Upper lobe of left lung (tissue), 6 donors: ENCODE measurements around the gene GOLGA3. TPM values are rescaled to one million over a fixed set of nuclear protein-coding genes. Genes with fewer than 3 reads are reported as not detected.

Source experiments
- ATAC-seq, 2 donors: fragments of 200-7000 bp; cut with Tn5 transposase; one replicate each; pipeline ENCODE4 v1.9.1; 2022; ENCODE audit warnings: mild to moderate bottlenecking in 2 of 2, moderate library complexity in 2 of 2; ENCODE audit not compliant: low FRiP score in 2 of 2
- DNase-seq, 2 donors: peaks; one replicate each; pipeline ENCODE4 v3.0.0-alpha.2; 2019 to 2020
- H3K27ac ChIP-seq, 4 donors: fragments of 200-600 bp; sonication (generic); one replicate each; pipeline ENCODE4 v1.5.1; 2016 to 2019
- H3K27me3 ChIP-seq, 4 donors: fragments of 200-600 bp; sonication (generic); one replicate each; pipeline ENCODE4 v1.5.1; 2017 to 2019
- H3K36me3 ChIP-seq, 4 donors: fragments of 200-600 bp; sonication (generic); one replicate each; pipeline ENCODE4 v1.5.1; 2016 to 2019
- H3K4me1 ChIP-seq, 4 donors: fragments of 200-600 bp; sonication (generic); one replicate each; pipeline ENCODE4 v1.5.1; 2018 to 2019
- H3K4me3 ChIP-seq, 4 donors: fragments of 200-600 bp; sonication (generic); one replicate each; pipeline ENCODE4 v1.5.1; 2017 to 2019; ENCODE audit warnings: mild to moderate bottlenecking in 2 of 4, moderate library complexity in 1 of 4
- H3K9me3 ChIP-seq, 4 donors: fragments of 200-600 bp; sonication (generic); one replicate each; pipeline ENCODE4 v1.5.1; 2018 to 2019
- EP300 ChIP-seq, 4 donors: sonication (generic); formaldehyde crosslinking; IDR thresholded peaks; one replicate each; pipeline ENCODE4 v1.5.1; 2017; ENCODE audit warnings: antibody characterized with exemption in 4 of 4, control low read depth in 2 of 4
- POLR2A ChIP-seq, 4 donors: fragments of 450-650 bp; IDR thresholded peaks; one replicate each; pipeline ENCODE4 v1.5.1; 2016 to 2017; ENCODE audit warnings: antibody characterized with exemption in 4 of 4, mild to moderate bottlenecking in 2 of 4
- POLR2AphosphoS5 ChIP-seq, 2 donors: sonication (generic); formaldehyde crosslinking; IDR thresholded peaks; one replicate each; pipeline ENCODE4 v1.5.1; 2017; ENCODE audit warnings: antibody characterized with exemption in 2 of 2
- WGBS, 2 donors: methylation state at CpG; one replicate each; pipeline ENCODE4 v1.1.5; 2017 to 2018; 5-methylcytosine and 5-hydroxymethylcytosine counted together
- total RNA-seq, 6 donors: library from RNA; depleted of rRNA in 4 of 6; stranded (reverse); fragments of >200 nt in 4 of 6; gene quantifications; one replicate each; pipeline versions ENCODE4 v1.1.0 to v1.2.1, GENCODE V29; 2016 to 2021
- TF ChIP-seq, protein P1 (sequence below), 6 experiments: fragments of 450-650 bp in 4 of 6; fragments of 200-600 bp in 2 of 6; sonication (generic) in 2 of 6; IDR thresholded peaks; one replicate each; pipeline ENCODE4 v1.5.1; 2016 to 2019; ENCODE audit warnings: antibody characterized with exemption in 6 of 6
- donor health status: DM: no; HTN: no; CAD: no; lungs with moderate emphysema.
- donor health status: DM: no; HTN: yes; CAD: no; lungs with severe emphysema.

The GOLGA3 gene
- total RNA-seq, 6 donors from 2014 or later: 53.8 to 116 (median 77.9) TPM

DNA sequence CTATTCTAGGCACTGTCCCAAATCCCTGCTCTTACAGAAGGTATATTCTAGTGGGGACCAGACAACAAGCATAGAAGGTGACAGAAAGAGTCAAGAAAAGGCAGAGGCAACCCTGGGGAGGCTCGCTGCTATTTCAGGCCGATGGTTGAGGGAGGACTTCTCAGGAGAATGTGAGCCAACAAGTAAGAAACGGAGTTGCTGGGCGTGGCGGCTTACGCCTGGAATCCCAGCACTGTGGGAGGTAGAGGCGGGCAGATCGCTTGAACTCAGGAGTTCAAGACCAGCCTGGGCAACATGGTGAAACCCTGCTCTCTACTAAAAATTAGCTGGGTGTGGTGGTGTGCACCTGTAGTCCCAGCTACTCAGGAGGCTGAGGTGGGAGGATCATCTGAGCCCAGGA, 4.7 kb upstream of the GOLGA3 start:
- ATAC-seq (no peak), DNase-seq (no peak)
- 95% methylated on average over 8 of the region's 8 CpGs for WGBS, 2 donors
- Histone ChIP-seq H3K27me3 (peaks cover 0 to 4% (median 0%) of the 10 kb centered on the region in 4 donors), H3K4me1 (peaks cover 0 to 5% (median 5%) of the 10 kb centered on the region in 4 donors), H3K27ac (no peak overlapping the region), H3K4me3 (no peak overlapping the region), H3K36me3 (peaks cover 0 to 15% (median 5%) of the 10 kb centered on the region in 4 donors), H3K9me3 (peaks cover 0 to 5% (median 0%) of the 10 kb centered on the region in 4 donors)
- no peak for TF ChIP-seq POLR2A (IDR thresholded peaks at IDR 0.05)
- TF ChIP-seq POLR2AphosphoS5 (IDR thresholded peaks at IDR 0.05): no peak
- TF ChIP-seq, protein P1, sequence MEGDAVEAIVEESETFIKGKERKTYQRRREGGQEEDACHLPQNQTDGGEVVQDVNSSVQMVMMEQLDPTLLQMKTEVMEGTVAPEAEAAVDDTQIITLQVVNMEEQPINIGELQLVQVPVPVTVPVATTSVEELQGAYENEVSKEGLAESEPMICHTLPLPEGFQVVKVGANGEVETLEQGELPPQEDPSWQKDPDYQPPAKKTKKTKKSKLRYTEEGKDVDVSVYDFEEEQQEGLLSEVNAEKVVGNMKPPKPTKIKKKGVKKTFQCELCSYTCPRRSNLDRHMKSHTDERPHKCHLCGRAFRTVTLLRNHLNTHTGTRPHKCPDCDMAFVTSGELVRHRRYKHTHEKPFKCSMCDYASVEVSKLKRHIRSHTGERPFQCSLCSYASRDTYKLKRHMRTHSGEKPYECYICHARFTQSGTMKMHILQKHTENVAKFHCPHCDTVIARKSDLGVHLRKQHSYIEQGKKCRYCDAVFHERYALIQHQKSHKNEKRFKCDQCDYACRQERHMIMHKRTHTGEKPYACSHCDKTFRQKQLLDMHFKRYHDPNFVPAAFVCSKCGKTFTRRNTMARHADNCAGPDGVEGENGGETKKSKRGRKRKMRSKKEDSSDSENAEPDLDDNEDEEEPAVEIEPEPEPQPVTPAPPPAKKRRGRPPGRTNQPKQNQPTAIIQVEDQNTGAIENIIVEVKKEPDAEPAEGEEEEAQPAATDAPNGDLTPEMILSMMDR (IDR thresholded peaks at IDR 0.05): no peak
- no peak for TF ChIP-seq EP300 (IDR thresholded peaks at IDR 0.05)

DNA sequence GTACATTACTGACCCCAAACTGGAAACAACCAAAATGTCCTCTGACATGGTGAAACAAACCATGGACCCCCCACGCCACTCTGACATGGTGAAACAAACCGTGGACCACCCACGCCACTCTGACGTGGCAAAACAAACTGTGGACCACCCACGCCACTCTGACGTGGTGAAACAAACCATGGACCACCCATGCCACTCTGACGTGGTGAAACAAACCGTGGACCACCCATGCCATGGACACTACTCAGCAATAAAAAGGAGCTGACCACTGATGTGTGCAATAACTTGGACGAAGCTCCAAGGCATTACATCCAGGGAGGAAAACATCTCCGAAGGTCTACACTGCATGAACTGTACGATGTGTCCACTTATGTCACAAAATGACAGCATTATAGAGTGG, 3.1 kb upstream of the GOLGA3 start:
- Histone ChIP-seq H3K4me3 (no peak overlapping the region), H3K27ac (no peak overlapping the region), H3K9me3 (peaks cover 0 to 5% (median 0%) of the 10 kb centered on the region in 4 donors), H3K36me3 (peaks cover 0 to 13% (median 5%) of the 10 kb centered on the region in 4 donors), H3K4me1 (peaks cover 13 to 20% (median 17%) of the 10 kb centered on the region in 4 donors), H3K27me3 (peaks cover 0 to 4% (median 0%) of the 10 kb centered on the region in 4 donors)
- WGBS, 2 donors: 88 to 89% methylated on average over 11 of the region's 11 CpGs
- TF ChIP-seq, protein P1 (IDR thresholded peaks at IDR 0.05): no peak
- no peak for TF ChIP-seq EP300 (IDR thresholded peaks at IDR 0.05)
- TF ChIP-seq POLR2AphosphoS5 (IDR thresholded peaks at IDR 0.05): no peak
- no peak for TF ChIP-seq POLR2A (IDR thresholded peaks at IDR 0.05)
- ATAC-seq: no peak
- DNase-seq: no peak

DNA sequence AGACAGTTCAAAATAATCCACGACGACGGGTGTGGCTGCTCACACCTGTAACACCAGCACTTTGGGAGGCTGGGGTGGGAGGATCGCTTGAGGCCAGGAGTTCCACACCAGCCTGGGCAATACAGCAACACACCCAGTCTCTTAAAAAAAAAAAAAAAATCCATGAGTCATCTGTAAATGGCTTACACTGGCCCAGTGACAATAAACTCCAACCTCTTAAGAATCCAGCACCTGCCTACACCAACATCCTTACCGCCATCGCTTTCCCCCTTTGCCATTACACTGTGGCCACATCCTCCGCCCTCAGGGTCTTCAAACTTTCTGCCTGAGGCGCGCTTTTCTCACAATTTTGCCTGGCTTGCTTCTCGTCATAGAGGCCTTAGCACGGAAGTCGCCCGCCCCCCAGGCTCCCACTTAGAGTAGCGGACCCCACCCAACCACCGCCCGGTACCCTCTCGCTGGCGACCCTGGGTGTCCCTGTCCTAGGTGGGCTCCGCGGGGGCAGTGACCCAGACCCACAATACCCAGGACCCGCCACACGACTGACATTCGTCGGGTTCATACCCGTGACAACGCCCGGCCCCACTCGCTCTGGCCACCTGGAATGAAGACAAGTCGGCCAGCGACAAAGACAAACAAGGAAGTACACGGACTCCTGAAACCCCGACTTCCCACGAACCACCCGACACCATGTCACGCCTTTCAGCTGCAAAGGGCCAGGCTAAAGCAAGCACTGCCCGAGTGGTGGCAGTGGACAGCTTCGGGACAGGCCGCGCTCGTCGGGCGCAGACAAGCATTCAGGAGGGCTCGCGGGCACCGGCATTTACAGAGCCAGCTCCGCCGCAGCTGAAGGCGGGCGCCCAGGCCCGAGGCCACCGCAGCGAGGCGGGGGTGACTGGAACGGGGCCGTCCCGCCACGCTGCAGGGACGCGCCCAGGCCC, 636 bp downstream of the GOLGA3 start:
- peak in 1 of 2 donors; percentile 36 for DNase-seq
- no peak for TF ChIP-seq POLR2A (IDR thresholded peaks at IDR 0.05)
- Histone ChIP-seq H3K27ac (peak overlapping the region; percentile 97 to 99 (median 98)), H3K36me3 (peaks cover 0 to 37% (median 23%) of the 10 kb centered on the region in 4 donors), H3K9me3 (peaks cover 0 to 5% (median 0%) of the 10 kb centered on the region in 4 donors), H3K4me1 (peaks cover 17 to 37% (median 19%) of the 10 kb centered on the region in 4 donors), H3K4me3 (peak overlapping the region; percentile 65 to 98 (median 92)), H3K27me3 (peaks cover 0 to 4% (median 0%) of the 10 kb centered on the region in 4 donors)
- WGBS, 2 donors: 20 to 51% methylated on average over 10 to 30 of the region's 59 CpGs
- peak; percentile 31 to 58 for ATAC-seq

DNA sequence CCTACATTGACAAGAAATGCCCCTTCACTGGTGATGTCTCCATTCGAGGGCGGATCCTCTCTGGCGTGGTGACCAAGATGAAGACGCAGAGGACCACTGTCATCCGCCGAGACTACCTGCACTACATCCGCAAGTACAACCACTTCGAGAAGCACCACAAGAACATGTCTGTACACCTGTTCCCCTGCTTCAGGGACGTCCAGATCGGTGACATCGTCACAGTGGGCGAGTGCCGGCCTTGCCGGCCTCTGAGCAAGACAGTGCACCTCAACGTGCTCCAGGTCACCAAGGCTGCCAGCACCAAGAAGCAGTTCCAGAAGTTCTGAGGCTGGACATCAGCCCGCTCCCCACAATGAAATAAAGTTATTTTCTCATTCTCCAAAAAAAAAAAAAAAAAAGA, 2.8 kb downstream of the GOLGA3 start:
- Histone ChIP-seq H3K27ac (no peak overlapping the region), H3K27me3 (peaks cover 0 to 4% (median 0%) of the 10 kb centered on the region in 4 donors), H3K4me3 (no peak overlapping the region), H3K36me3 (peaks cover 0 to 53% (median 36%) of the 10 kb centered on the region in 4 donors), H3K9me3 (peaks cover 0 to 5% (median 0%) of the 10 kb centered on the region in 4 donors), H3K4me1 (peaks cover 17 to 37% (median 19%) of the 10 kb centered on the region in 4 donors)
- 94 to 95% methylated on average over 13 to 15 of the region's 16 CpGs for WGBS, 2 donors
- DNase-seq (no peak), ATAC-seq (no peak)
- TF ChIP-seq EP300 (IDR thresholded peaks at IDR 0.05) (no peak), POLR2AphosphoS5 (IDR thresholded peaks at IDR 0.05) (no peak), POLR2A (IDR thresholded peaks at IDR 0.05) (no peak)
- TF ChIP-seq, protein P1 (IDR thresholded peaks at IDR 0.05): no peak

DNA sequence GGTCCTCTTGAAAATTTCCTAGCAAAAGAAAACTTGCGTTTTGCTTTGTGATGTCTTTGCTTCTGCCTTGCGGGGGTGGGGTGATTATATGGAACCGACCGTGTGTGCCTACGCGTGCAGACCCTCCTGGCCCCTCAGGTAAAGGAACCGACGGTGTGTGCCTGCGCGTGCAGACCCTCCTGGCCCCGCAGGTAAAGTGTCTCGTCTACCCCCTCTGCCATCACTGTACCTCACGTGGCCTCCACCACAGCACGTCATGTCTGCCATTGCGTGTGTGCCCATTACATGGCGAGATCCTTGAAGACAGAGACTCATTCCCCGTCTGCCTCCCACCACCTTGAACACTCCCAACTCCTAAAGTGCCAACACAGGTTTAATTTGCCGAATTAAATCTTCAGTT, 3.6 kb downstream of the GOLGA3 start:
- Histone ChIP-seq H3K27ac (no peak overlapping the region), H3K4me3 (no peak overlapping the region), H3K36me3 (peaks cover 6 to 61% (median 43%) of the 10 kb centered on the region in 4 donors), H3K9me3 (peaks cover 0 to 5% (median 0%) of the 10 kb centered on the region in 4 donors), H3K27me3 (peaks cover 0 to 4% (median 0%) of the 10 kb centered on the region in 4 donors), H3K4me1 (peaks cover 17 to 37% (median 19%) of the 10 kb centered on the region in 4 donors)
- ATAC-seq (no peak), DNase-seq (no peak)
- WGBS, 2 donors: 94 to 96% methylated on average over 18 of the region's 18 CpGs
- TF ChIP-seq, protein P1 (IDR thresholded peaks at IDR 0.05): no peak
- TF ChIP-seq POLR2AphosphoS5 (IDR thresholded peaks at IDR 0.05): no peak
- no peak for TF ChIP-seq POLR2A (IDR thresholded peaks at IDR 0.05)
